Gastrocnemius medialis (tissue), 4 donors: ENCODE results near the gene VOPP1.

ENCODE experiments used
- CTCF ChIP-seq, 5 experiments: fragments of 450-650 bp in 3 of 5; fragments of 200-600 bp in 2 of 5; sonication (generic) in 2 of 5; IDR thresholded peaks in 4 of 5; conservative IDR thresholded peaks in 1 of 5; 1 replicate in 4 of 5; 2 replicates in 1 of 5; pipeline ENCODE4 v1.5.1; 2016 to 2019; ENCODE audit warnings: antibody characterized with exemption in 5 of 5, mild to moderate bottlenecking in 3 of 5, moderate library complexity in 3 of 5
- POLR2A ChIP-seq, 2 donors: fragments of 450-650 bp; IDR thresholded peaks; one replicate each; pipeline ENCODE4 v1.6.1; 2017; ENCODE audit warnings: antibody characterized with exemption in 2 of 2, mild to moderate bottlenecking in 2 of 2, moderate library complexity in 2 of 2

GRCh38 chr7:55452971-55453370 lies 119.3 kb downstream of the VOPP1 start:
- no peak for TF ChIP-seq POLR2A (IDR thresholded peaks at IDR 0.05)
- no peak for TF ChIP-seq CTCF (IDR thresholded peaks at IDR 0.05 in 4 of 5, conservative IDR thresholded peaks at IDR 0.05 in 1 of 5)
